Urinary bladder (tissue), 4 donors: ENCODE data around the gene SPON1. TPM values are rescaled to one million over a fixed set of nuclear protein-coding genes. Genes with fewer than 3 reads are reported as not detected.
"Not testable (repeated sequence)": the region's sequence is repeated elsewhere in the genome, so short reads cannot be mapped to it uniquely, and the experiment has no call there.

Experiments used
- DNase-seq: peaks from one replicate; pipeline ENCODE4 v3.0.0-alpha.2; 2015; ENCODE audit errors: extremely low spot score
- H3K27ac ChIP-seq: one replicate; pipeline ENCODE4 v1.5.1; 2013; ENCODE audit warnings: low read depth, mild to moderate bottlenecking, moderate library complexity
- H3K36me3 ChIP-seq: one replicate; pipeline ENCODE4 v1.6.1; 2013; ENCODE audit warnings: mild to moderate bottlenecking, moderate library complexity; ENCODE audit not compliant: insufficient read depth
- H3K4me1 ChIP-seq: one replicate; pipeline ENCODE4 v1.6.1; 2013; ENCODE audit warnings: mild to moderate bottlenecking, moderate library complexity; ENCODE audit not compliant: insufficient read depth
- H3K4me3 ChIP-seq: one replicate; pipeline ENCODE4 v1.5.1; 2013; ENCODE audit warnings: low read depth, low read length
- WGBS: extraction: QIAGEN DNeasy Blood & Tissue Kit; methylation state at CpG from one replicate; pipeline ENCODE4 v1.1.7; 2013; 5-methylcytosine and 5-hydroxymethylcytosine counted together
- polyA plus RNA-seq: library from polyadenylated mRNA; stranded (reverse); fragments of 200-250 nt; gene quantifications from one replicate; pipeline ENCODE4 v1.2.3, GENCODE V29; 2013
- total RNA-seq: library from RNA; depleted of rRNA; stranded (reverse); fragments of >200 nt; gene quantifications from one replicate; pipeline ENCODE4 v1.2.3, GENCODE V29; 2014
- donor health status: healthy with polysubstance abuse.
- donor health status: healthy.

The SPON1 gene
- total and polyA plus RNA-seq, 2 donors = 71.5 to 131 TPM

GRCh38 chr11:14125529-14125928 is 163.0 kb downstream of the SPON1 start:
- no peak for DNase-seq
- H3K4me1 ChIP-seq = no peaks in the 10 kb centered on the region
- no peak overlapping the region for H3K4me3 ChIP-seq
- H3K27ac ChIP-seq = no peak overlapping the region
- 100% methylated on average over 2 of the region's 2 CpGs for WGBS
- no peaks in the 10 kb centered on the region for H3K36me3 ChIP-seq

GRCh38 chr11:14127679-14128078 is 165.2 kb downstream of the SPON1 start:
- no peak for DNase-seq
- Histone ChIP-seq H3K4me3 (no peak overlapping the region), H3K4me1 (no peaks in the 10 kb centered on the region), H3K27ac (no peak overlapping the region), H3K36me3 (no peaks in the 10 kb centered on the region)
- 88% methylated on average over 4 of the region's 4 CpGs for WGBS

- no peak for DNase-seq
- Histone ChIP-seq H3K36me3 (no peaks in the 10 kb centered on the region), H3K27ac (no peak overlapping the region), H3K4me3 (no peak overlapping the region), H3K4me1 (no peaks in the 10 kb centered on the region)
- WGBS = 39% methylated on average over 4 of the region's 4 CpGs
Measured at GRCh38 chr11:14132312-14132711, 169.8 kb downstream of the SPON1 start.

- DNase-seq = no peak
- Histone ChIP-seq H3K27ac (no peak overlapping the region), H3K4me1 (no peaks in the 10 kb centered on the region), H3K4me3 (no peak overlapping the region), H3K36me3 (no peaks in the 10 kb centered on the region)
- 96% methylated on average over 4 of the region's 4 CpGs for WGBS
Measured at GRCh38 chr11:14133381-14133780, 170.9 kb downstream of the SPON1 start.

- no peaks in the 10 kb centered on the region for H3K36me3 ChIP-seq
- WGBS = 43% methylated on average over 1 of the region's 1 CpG
- no peak overlapping the region for H3K4me3 ChIP-seq
- DNase-seq = no peak
- no peak overlapping the region for H3K27ac ChIP-seq
- H3K4me1 ChIP-seq = no peaks in the 10 kb centered on the region
Measured at GRCh38 chr11:14136561-14136960, 174.0 kb downstream of the SPON1 start.

- WGBS = 63% methylated on average over 4 of the region's 4 CpGs
- no peak for DNase-seq
Measured at GRCh38 chr11:14137284-14137683, 174.8 kb downstream of the SPON1 start.

GRCh38 chr11:14140991-14141390 is 178.5 kb downstream of the SPON1 start:
- WGBS = 65% methylated on average over 3 of the region's 3 CpGs

More at GRCh38 chr11:14137284-14137683, 174.8 kb downstream of the SPON1 start:
- no peaks in the 10 kb centered on the region for H3K36me3 ChIP-seq
- no peak overlapping the region for H3K4me3 ChIP-seq
- H3K4me1 ChIP-seq = no peaks in the 10 kb centered on the region
- no peak overlapping the region for H3K27ac ChIP-seq

GRCh38 chr11:14141676-14142075 is 179.2 kb downstream of the SPON1 start:
- WGBS = 40% methylated on average over 1 of the region's 1 CpG
- Histone ChIP-seq H3K36me3 (no peaks in the 10 kb centered on the region), H3K4me3 (no peak overlapping the region), H3K27ac (no peak overlapping the region), H3K4me1 (no peaks in the 10 kb centered on the region)
- DNase-seq = no peak

More at GRCh38 chr11:14140991-14141390, 178.5 kb downstream of the SPON1 start:
- Histone ChIP-seq H3K36me3 (no peaks in the 10 kb centered on the region), H3K4me1 (no peaks in the 10 kb centered on the region), H3K27ac (no peak overlapping the region), H3K4me3 (no peak overlapping the region)
- DNase-seq = no peak

GRCh38 chr11:14144934-14145333 is 182.4 kb downstream of the SPON1 start:
- H3K27ac ChIP-seq = no peak overlapping the region
- no peak overlapping the region for H3K4me3 ChIP-seq
- DNase-seq = no peak
- WGBS = 78% methylated on average over 2 of the region's 2 CpGs
- no peaks in the 10 kb centered on the region for H3K4me1 ChIP-seq
- no peaks in the 10 kb centered on the region for H3K36me3 ChIP-seq

GRCh38 chr11:14148653-14149273 is 186.2 kb downstream of the SPON1 start:
- 51% methylated on average over 3 of the region's 3 CpGs for WGBS
- no peak overlapping the region for H3K4me3 ChIP-seq
- DNase-seq = no peak
- no peaks in the 10 kb centered on the region for H3K4me1 ChIP-seq
- no peaks in the 10 kb centered on the region for H3K36me3 ChIP-seq
- no peak overlapping the region for H3K27ac ChIP-seq

GRCh38 chr11:14149683-14150082 is 187.2 kb downstream of the SPON1 start:
- no peaks in the 10 kb centered on the region for H3K36me3 ChIP-seq
- H3K27ac ChIP-seq = no peak overlapping the region
- DNase-seq = no peak
- H3K4me3 ChIP-seq = no peak overlapping the region
- H3K4me1 ChIP-seq = no peaks in the 10 kb centered on the region
- WGBS = 85% methylated on average over 2 of the region's 2 CpGs

GRCh38 chr11:14150878-14151277 is 188.4 kb downstream of the SPON1 start:
- no peaks in the 10 kb centered on the region for H3K36me3 ChIP-seq
- WGBS = 93% methylated on average over 4 of the region's 4 CpGs
- H3K27ac ChIP-seq = no peak overlapping the region
- no peak for DNase-seq
- H3K4me3 ChIP-seq = no peak overlapping the region
- no peaks in the 10 kb centered on the region for H3K4me1 ChIP-seq

- H3K4me1 ChIP-seq, H3K36me3 ChIP-seq, DNase-seq, H3K27ac ChIP-seq, H3K4me3 ChIP-seq: not testable (repeated sequence)
- 98% methylated on average over 1 of the region's 1 CpG for WGBS
Measured at GRCh38 chr11:14154103-14154502, 191.6 kb downstream of the SPON1 start.

GRCh38 chr11:14158393-14158792 is 195.9 kb downstream of the SPON1 start:
- no peaks in the 10 kb centered on the region for H3K4me1 ChIP-seq
- no peak overlapping the region for H3K27ac ChIP-seq
- no peak overlapping the region for H3K4me3 ChIP-seq
- no peak for DNase-seq
- WGBS = 100% methylated on average over 1 of the region's 1 CpG
- no peaks in the 10 kb centered on the region for H3K36me3 ChIP-seq

GRCh38 chr11:14163576-14163975 is 201.1 kb downstream of the SPON1 start:
- no peaks in the 10 kb centered on the region for H3K36me3 ChIP-seq
- no peak overlapping the region for H3K4me3 ChIP-seq
- DNase-seq = no peak
- H3K4me1 ChIP-seq = no peaks in the 10 kb centered on the region
- no peak overlapping the region for H3K27ac ChIP-seq
- WGBS = 97% methylated on average over 2 of the region's 2 CpGs
